HPDE6-E6E7 (cell line): ENCODE data around the gene ZSCAN18.

ENCODE experiments used
- DNase-seq: peaks from one replicate; pipeline ENCODE4 v3.0.0; 2011; ENCODE audit warnings: missing footprints; ENCODE audit errors: extremely low spot score

Gene ZSCAN18

GRCh38 chr19:58044886-58045285, 53.1 kb downstream of the ZSCAN18 start:
- DNase-seq, result no peak

GRCh38 chr19:58044391-58044790, 53.6 kb downstream of the ZSCAN18 start:
- no peak for DNase-seq

DNA sequence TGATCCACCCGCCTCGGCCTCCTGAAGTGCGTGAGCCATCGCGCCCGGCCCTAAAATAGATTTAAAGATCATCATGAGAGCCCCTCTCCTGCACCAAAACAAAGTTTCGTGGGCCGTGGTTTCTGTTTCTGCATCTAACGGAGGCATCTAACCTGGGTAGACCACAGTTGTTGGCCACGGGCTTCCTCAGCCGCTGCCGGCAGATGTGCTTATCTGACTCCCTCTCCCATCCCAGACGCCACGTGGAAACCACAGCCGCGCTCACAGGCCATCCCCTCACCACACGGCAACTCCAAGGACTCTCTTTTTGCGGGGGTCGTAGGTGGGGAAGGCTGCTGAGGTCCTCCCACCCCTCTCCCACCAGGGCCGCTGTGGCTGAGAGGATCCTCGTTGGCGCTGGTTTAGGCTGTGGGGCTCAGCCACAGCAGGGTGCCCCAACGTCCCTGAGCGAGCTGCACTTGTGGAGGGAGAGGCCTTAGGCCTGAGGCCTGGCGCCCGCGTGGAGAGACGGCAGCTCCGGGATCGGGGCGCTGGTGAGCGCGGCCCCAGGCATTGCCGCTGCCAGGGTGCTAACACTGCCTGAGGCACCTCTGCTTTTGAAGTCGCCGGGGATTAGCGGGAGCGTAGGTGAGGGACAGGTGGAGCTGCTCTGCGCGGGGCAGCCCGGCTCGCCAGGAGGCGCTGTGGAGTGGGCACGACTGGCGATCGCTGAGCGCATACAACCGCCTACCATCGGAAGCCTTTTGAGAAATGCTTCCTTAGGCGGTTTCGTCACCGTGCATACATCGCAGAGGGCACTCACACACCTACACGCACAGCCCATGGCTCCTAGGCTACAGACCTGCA, 55.3 kb downstream of the ZSCAN18 start:
- no peak for DNase-seq

GRCh38 chr19:58040751-58041525, 57.1 kb downstream of the ZSCAN18 start:
- DNase-seq, result no peak

GRCh38 chr19:58038688-58039204, 59.3 kb downstream of the ZSCAN18 start:
- no peak for DNase-seq

DNA sequence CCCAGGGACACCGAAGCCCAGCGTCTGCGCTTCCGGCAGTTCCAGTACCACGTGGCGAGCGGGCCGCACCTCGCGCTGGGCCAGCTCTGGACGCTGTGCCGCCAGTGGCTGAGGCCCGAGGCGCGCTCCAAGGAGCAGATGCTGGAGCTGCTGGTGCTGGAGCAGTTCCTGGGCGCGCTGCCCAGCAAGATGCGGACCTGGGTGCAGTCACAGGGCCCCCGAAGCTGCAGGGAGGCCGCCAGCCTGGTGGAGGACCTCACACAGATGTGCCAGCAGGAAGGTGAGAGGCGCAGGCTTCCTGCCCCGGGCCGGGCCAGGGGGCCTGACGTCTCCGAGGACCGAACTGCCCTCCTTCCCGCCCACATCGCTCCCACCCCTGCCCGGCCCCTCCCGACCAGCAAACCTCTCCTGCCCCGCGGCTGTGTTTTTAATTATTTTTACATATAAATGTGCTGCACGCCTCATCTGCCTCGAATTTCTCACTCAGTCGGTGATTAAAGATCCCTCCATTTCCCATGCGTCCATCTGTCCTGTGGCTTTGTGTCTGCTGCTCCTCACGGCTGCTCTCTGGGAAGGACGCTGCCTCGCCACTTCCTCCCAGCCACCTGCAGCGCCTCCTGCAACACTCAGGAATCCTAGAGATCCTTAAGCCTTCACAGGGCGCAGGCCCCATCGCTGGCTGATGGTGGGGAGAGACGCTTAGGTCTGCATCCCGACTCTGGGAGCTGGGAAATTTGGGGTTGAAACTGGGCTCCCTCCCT, 59.9 kb downstream of the ZSCAN18 start:
- DNase-seq, result no peak

DNA sequence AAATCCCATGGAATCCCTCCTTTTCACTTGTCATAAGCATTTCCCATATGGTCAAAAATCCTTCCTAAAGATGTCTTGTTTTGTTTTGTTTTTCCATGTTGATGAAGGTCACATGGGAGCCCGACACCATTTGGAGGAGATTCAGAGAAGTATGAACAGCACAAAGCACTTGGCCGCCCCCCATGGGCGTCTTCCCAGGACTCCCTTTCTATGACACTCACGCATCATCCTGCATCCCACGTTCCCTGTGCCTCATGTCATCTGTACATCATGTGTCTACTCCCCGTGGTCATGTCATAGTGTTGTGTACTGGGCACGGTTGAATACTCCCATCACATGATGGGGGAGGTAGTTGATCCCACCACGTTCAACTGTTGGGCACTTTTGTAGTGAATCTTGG, 62.2 kb downstream of the ZSCAN18 start:
- DNase-seq, result no peak

GRCh38 chr19:58034477-58034793, 63.6 kb downstream of the ZSCAN18 start:
- DNase-seq, result no peak
